Nephron (organoid): ENCODE measurements around the gene NCR1.
"Not testable (repeated sequence)": the region's sequence is repeated elsewhere in the genome, so short reads cannot be mapped to it uniquely, and the experiment has no call there.

Experiments
- H3K27ac Mint-ChIP-seq, 3 experiments: 2 replicates each; pipeline ENCODE4 v1.8.0; 2020; ENCODE audit warnings: mixed read lengths in 3 of 3, mild to moderate bottlenecking in 2 of 3, moderate library complexity in 1 of 3
- H3K27me3 Mint-ChIP-seq: 2 replicates; pipeline ENCODE4 v1.8.0; 2021; ENCODE audit warnings: low read depth, mild to moderate bottlenecking, moderate library complexity, mixed read lengths
- H3K36me3 Mint-ChIP-seq: 2 replicates; pipeline ENCODE4 v1.8.0; 2020; ENCODE audit warnings: low read depth, mixed read lengths
- H3K4me1 Mint-ChIP-seq: 2 replicates; pipeline ENCODE4 v1.8.0; 2020; ENCODE audit warnings: mixed read lengths
- H3K4me3 Mint-ChIP-seq, 3 experiments: 2 replicates each; pipeline ENCODE4 v1.8.0; 2020; ENCODE audit warnings: mild to moderate bottlenecking in 3 of 3, mixed read lengths in 3 of 3, moderate library complexity in 2 of 3
- H3K9me3 Mint-ChIP-seq: 2 replicates; pipeline ENCODE4 v1.8.0; 2020; ENCODE audit warnings: mixed read lengths
- CTCF ChIP-seq, 3 experiments: fragments of 200-600 bp; sonication (generic); IDR thresholded peaks; one replicate each; pipeline ENCODE4 v1.5.0; 2021; ENCODE audit warnings: antibody characterized with exemption in 3 of 3; ENCODE audit not compliant: unreplicated experiment in 3 of 3

NCR1 gene

GRCh38 chr19:54893406-54893805 lies 12.5 kb upstream of the NCR1 start:
- Mint-ChIP-seq H3K4me1 (no peaks in the 10 kb centered on the region), H3K9me3 (peaks cover 31% of the 10 kb centered on the region), H3K36me3 (no peaks in the 10 kb centered on the region), H3K27me3 (peaks cover 4% of the 10 kb centered on the region), H3K27ac (no peak overlapping the region), H3K4me3 (no peak overlapping the region)
- TF ChIP-seq CTCF (IDR thresholded peaks at IDR 0.05; ENCODE audit: unreplicated experiment in 3 of 3) = no peak

GRCh38 chr19:54894106-54894505 lies 11.8 kb upstream of the NCR1 start:
- not testable (repeated sequence) for H3K27me3 Mint-ChIP-seq, H3K27ac Mint-ChIP-seq, H3K4me3 Mint-ChIP-seq, H3K36me3 Mint-ChIP-seq, H3K4me1 Mint-ChIP-seq
- H3K9me3 Mint-ChIP-seq = peaks cover 35% of the 10 kb centered on the region

GRCh38 chr19:54896036-54896435 lies 9.9 kb upstream of the NCR1 start:
- TF ChIP-seq CTCF (IDR thresholded peaks at IDR 0.05; ENCODE audit: unreplicated experiment in 3 of 3) = no peak
- H3K36me3 Mint-ChIP-seq = no peaks in the 10 kb centered on the region
- no peak overlapping the region for H3K4me3 Mint-ChIP-seq
- H3K9me3 Mint-ChIP-seq = peaks cover 41% of the 10 kb centered on the region
- H3K4me1 Mint-ChIP-seq = no peaks in the 10 kb centered on the region
- H3K27ac Mint-ChIP-seq = no peak overlapping the region
- peaks cover 7% of the 10 kb centered on the region for H3K27me3 Mint-ChIP-seq

- H3K36me3 Mint-ChIP-seq, H3K4me1 Mint-ChIP-seq, H3K27me3 Mint-ChIP-seq, H3K27ac Mint-ChIP-seq, H3K4me3 Mint-ChIP-seq: not testable (repeated sequence)
- peaks cover 42% of the 10 kb centered on the region for H3K9me3 Mint-ChIP-seq
Measured at GRCh38 chr19:54898685-54899084, 7.3 kb upstream of the NCR1 start.

- H3K36me3 Mint-ChIP-seq, H3K27me3 Mint-ChIP-seq, H3K27ac Mint-ChIP-seq, H3K4me3 Mint-ChIP-seq, H3K4me1 Mint-ChIP-seq: not testable (repeated sequence)
- H3K9me3 Mint-ChIP-seq = peaks cover 39% of the 10 kb centered on the region
Measured at GRCh38 chr19:54899646-54900045, 6.3 kb upstream of the NCR1 start.

- H3K9me3 Mint-ChIP-seq = peaks cover 40% of the 10 kb centered on the region
- H3K4me3 Mint-ChIP-seq, H3K27ac Mint-ChIP-seq, H3K36me3 Mint-ChIP-seq, H3K4me1 Mint-ChIP-seq, H3K27me3 Mint-ChIP-seq: not testable (repeated sequence)
Measured at GRCh38 chr19:54901153-54901552, 4.8 kb upstream of the NCR1 start.

- H3K9me3 Mint-ChIP-seq = peaks cover 36% of the 10 kb centered on the region
- H3K4me3 Mint-ChIP-seq = no peak overlapping the region
- no peaks in the 10 kb centered on the region for H3K36me3 Mint-ChIP-seq
- no peaks in the 10 kb centered on the region for H3K4me1 Mint-ChIP-seq
- H3K27me3 Mint-ChIP-seq = peaks cover 3% of the 10 kb centered on the region
- TF ChIP-seq CTCF (IDR thresholded peaks at IDR 0.05; ENCODE audit: unreplicated experiment in 3 of 3) = no peak
- H3K27ac Mint-ChIP-seq = no peak overlapping the region
Measured at GRCh38 chr19:54902061-54902460, 3.9 kb upstream of the NCR1 start.

GRCh38 chr19:54903303-54903702 lies 2.6 kb upstream of the NCR1 start:
- Mint-ChIP-seq H3K9me3 (peaks cover 30% of the 10 kb centered on the region), H3K27ac (no peak overlapping the region), H3K36me3 (no peaks in the 10 kb centered on the region), H3K27me3 (peaks cover 3% of the 10 kb centered on the region), H3K4me3 (no peak overlapping the region), H3K4me1 (no peaks in the 10 kb centered on the region)
- no peak for TF ChIP-seq CTCF (IDR thresholded peaks at IDR 0.05; ENCODE audit: unreplicated experiment in 3 of 3)

- not testable (repeated sequence) for H3K27ac Mint-ChIP-seq, H3K4me3 Mint-ChIP-seq, H3K27me3 Mint-ChIP-seq, H3K4me1 Mint-ChIP-seq, H3K36me3 Mint-ChIP-seq
- H3K9me3 Mint-ChIP-seq = peaks cover 27% of the 10 kb centered on the region
Measured at GRCh38 chr19:54904261-54904660, 1.7 kb upstream of the NCR1 start.
